GM21825 (cell line): Measurements from ENCODE around the gene LYST.

Experiments
- ATAC-seq: cut with Tn5 transposase; IDR thresholded peaks from one replicate; pipeline ENCODE4 v1.9.1; 2021; ENCODE audit warnings: mild to moderate bottlenecking, moderate library complexity; ENCODE audit not compliant: unreplicated experiment

The LYST gene

DNA sequence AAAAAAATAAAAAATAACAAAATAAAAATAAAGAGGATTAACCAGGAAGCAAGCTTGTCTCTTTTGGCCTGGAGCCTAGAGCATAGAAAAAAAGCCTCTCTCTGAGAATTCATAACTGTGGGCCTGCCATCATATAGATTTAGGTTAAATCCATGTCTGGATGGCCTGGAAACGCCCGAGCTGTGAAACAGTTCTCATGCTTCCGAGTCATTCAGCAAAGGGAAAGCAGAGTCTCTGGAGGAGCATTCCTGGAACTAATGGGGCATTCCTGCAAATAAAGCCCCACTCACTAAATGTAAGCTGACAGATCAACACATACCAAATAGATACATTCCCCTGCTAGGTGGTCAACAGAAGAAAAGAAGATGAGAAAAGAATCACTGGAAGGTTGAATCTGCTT is 141.3 kb downstream of the LYST start:
- no peak for ATAC-seq

DNA sequence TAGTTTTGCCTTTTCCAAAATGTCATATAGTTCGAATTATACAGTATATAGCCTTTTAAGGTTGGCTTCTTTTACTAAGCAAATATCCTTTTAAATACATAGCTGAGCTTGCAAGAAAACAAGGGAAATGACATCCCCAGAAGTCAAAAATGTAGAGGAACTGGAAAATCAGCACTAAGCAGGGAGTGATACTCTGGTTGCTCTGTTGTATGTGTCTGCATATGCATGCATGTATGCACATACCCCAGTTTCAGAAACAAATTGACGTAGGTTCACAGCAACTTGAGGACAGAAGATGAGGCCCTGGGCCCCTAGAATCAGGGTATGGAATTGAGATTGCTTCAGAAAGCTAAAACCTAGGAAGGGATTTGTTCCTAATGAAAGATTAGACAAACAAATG is 142.0 kb downstream of the LYST start:
- no peak for ATAC-seq

GRCh38 chr1:235722858-235723257 is 143.8 kb downstream of the LYST start:
- ATAC-seq: no peak

DNA sequence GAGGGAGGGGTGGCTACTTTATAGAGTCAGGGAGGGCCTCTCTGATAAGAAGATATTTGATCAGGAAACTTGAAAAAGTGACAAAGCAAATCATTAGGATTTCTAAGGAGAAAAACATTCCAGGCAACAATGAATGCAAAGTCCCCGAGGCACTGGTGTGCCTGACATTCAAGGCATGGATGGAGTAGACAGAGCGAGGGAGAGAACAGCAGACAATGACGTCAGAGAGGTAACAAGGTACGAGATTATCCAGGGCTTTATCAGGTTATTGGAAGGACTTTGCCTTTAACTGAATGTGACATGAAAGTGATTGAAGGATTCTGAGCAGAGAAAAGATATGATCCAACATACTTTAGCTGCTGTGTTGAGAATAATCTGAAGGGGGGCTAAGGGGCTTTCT is 144.7 kb downstream of the LYST start:
- no peak for ATAC-seq

DNA sequence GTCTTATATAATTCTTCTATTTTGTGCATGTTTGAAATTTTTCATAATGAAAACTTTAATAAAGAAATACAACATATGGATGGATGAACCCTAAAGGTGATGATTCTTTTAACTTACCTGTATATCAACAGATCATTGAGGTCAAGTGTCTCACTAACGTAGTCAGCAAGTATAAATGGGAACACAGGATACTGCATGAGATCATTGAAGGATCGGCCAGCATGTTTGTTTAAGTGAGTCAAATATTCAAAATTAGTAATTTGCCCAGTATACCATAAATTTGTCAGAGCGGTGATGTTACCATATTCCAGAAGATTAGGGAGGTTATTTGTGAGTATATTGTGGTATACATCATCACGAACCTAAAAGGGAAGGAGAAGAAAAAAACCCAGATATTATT is 146.2 kb downstream of the LYST start:
- ATAC-seq: no peak

- no peak for ATAC-seq
These were observed 152.4 kb downstream of the LYST start for GRCh38 chr1:235714205-235714897.

DNA sequence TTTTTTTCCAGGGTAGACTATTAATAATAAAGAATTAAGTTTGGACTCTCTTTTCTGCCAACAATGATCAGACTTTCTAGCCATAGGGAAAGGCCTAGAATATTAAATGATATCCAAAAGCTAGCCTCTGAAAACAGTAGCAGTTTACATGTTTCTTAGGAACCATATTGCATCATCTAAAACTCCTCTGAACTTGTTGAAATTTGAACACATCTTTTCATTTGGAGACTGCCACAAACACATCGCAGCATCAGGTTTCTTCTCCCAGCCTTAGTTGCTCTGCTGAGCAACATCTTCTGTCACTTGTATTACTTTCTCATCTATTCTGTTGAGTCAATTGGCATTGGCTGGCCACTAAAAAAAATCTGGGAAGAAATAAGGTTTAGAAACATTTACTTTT is 153.9 kb downstream of the LYST start:
- no peak for ATAC-seq

- no peak for ATAC-seq
These were observed 156.0 kb downstream of the LYST start for GRCh38 chr1:235710687-235711086.

- no peak for ATAC-seq
These were observed 157.7 kb downstream of the LYST start for GRCh38 chr1:235709018-235709417.

DNA sequence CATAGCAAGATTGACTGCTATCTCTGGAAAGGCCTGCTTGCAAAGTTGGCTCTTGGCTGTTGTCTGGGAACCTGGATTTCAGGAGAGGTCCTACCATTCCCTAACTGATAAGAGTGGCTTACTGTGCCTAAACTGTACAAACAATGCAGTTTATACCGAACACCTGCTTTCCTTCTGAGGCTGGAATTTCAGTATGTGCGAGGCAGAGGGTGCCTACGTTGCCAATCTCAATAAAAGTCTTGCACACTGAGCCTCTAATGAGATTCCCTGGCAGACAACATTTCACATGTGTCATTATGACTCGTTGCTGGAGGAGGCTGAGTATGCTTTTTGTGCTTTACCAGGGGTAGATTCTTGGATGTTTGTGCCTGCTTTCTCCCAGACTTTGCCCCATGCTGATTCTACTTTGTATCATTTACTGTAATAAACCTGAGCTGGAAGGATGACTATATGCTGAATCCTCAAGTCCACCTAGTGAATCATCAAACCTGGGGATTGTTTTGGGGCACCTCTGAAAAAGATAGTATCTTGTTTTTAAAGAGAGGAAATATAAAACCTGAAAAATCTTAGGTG is 158.2 kb downstream of the LYST start:
- no peak for ATAC-seq

GRCh38 chr1:235703506-235703905 is 163.2 kb downstream of the LYST start:
- ATAC-seq: no peak

GRCh38 chr1:235702412-235702811 is 164.3 kb downstream of the LYST start:
- no peak for ATAC-seq

- ATAC-seq: no peak
These were observed 169.2 kb downstream of the LYST start for GRCh38 chr1:235697508-235697907.

GRCh38 chr1:235689356-235689755 is 177.3 kb downstream of the LYST start:
- ATAC-seq: no peak

DNA sequence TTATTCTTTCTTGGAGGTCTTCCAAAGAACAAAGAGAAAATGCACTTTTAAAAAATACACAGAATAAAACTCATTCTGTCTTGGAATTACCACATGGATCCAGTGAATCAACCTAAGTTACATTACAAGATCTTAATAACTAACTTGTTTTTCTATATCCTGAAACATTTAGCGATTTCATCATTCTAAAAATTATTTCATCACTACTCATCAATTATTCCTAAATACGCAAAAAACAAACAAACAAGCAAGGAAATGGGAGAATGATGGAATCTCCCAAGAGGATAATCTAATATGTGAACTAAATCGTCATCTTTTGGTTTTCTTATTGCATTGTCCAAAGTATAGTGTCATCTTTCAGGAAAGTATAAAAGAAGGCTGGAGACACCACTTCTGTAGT is 178.6 kb downstream of the LYST start:
- ATAC-seq: no peak

GRCh38 chr1:235683653-235684052 is 183.1 kb downstream of the LYST start:
- no peak for ATAC-seq

GRCh38 chr1:235682216-235682615 is 184.5 kb downstream of the LYST start:
- no peak for ATAC-seq

DNA sequence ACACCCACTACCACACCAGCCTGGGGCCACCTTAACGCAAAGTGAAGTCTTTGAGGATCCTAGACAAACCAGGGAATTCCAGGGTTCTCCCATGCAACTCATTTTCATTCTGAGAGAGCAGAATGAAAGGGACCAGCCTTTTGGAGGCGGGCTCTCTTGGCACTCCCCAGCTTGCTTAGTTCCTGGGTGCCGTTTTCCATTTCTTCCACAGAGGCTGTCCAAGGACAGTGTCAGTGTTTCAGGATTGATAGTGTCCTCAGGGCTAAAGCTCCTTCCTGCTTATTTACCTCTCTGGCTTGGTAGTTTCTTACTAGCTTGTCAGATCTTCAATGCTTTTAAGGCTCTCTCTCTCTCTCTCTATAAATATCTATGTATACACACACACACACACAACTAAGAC is 187.1 kb downstream of the LYST start:
- no peak for ATAC-seq

GRCh38 chr1:235679005-235679404 is 187.7 kb downstream of the LYST start:
- no peak for ATAC-seq

GRCh38 chr1:235675152-235675890 is 191.4 kb downstream of the LYST start:
- no peak for ATAC-seq

DNA sequence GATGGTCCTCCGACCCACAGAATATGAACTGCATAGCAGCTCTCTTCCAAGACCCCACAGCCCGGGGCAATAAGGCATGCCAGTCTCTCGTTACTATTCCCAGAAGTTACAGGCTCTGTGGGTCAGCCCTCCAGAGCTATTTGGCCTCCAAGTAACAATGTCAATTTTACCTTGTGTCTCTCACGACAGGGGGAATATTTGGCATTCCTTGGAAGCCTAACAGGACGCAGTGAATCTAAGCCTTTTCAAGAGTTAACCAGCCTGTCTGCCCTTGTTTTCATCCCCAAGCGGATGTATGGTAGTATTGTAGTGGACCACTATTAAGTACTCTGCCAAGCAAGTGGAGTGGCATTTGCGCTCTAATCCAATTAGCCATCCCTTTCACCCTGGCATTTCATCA is 192.7 kb downstream of the LYST start:
- no peak for ATAC-seq

DNA sequence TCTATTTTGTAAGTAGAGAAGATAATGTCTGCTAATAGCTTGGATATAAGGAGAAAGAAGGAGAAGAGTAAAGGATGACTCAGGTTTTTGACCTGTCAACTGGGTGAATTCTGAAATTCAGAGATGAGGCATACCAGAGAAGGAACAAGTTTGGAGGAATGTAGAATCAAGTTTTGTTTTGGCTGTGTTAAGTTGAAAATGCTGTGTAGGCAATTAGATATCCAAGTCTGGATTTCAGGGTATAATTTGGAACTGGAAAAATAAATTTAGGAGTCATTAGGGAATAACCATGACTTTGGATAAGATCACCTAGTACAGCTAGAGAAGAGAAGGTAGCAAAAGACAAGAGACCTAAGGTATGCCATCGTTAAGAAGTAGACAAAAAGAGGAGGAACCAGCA is 194.7 kb downstream of the LYST start:
- no peak for ATAC-seq
